Metanephros (tissue), 2 donors: ENCODE measurements around the gene SUPT7L. TPM values are rescaled to one million over a fixed set of nuclear protein-coding genes. Genes with fewer than 3 reads are reported as not detected.

Experiments used
- small RNA-seq: library from RNA; depleted of rRNA; stranded (forward); fragments of <200 nt; gene quantifications from one replicate; pipeline ENCODE3, GENCODE V24; 2014; ENCODE audit warnings: low replicate concordance
- total RNA-seq: library from RNA; depleted of rRNA; stranded (reverse); fragments of >200 nt; gene quantifications from one replicate; pipeline ENCODE4 v1.2.3, GENCODE V29; 2014

The SUPT7L gene
- total RNA-seq = 41.2 TPM

GRCh38 chr2:27663285-27664153 is at the start of gene SUPT7L, which contains the start of gene SLC4A1AP:
Gene SUPT7L, minus strand, starts transcription at chr2:27663614. Its CDS starts 1,422 bp downstream, at chr2:27662192.
Gene SLC4A1AP, plus strand, starts transcription at chr2:27663889. Its CDS starts 26 bp downstream, at chr2:27663915.

GRCh38 chr2:27628767-27629709 is 34.4 kb downstream of the SUPT7L start, which contains the start of the genes CCDC121 and GPN1:
Gene CCDC121, minus strand, starts transcription at chr2:27629012. Its CDS starts 1,213 bp downstream, at chr2:27627799.
Gene GPN1, plus strand, starts transcription at chr2:27629050. Its CDS starts 9 bp downstream, at chr2:27629059.

Small RNA genes within 50 kb of the gene (small RNA-seq; reads per million reads assigned to genes)
- not detected for gene RF00340

Other genes with a start within 250 kb of the SUPT7L start
- 82.8 TPM for gene NRBP1, start 235.0 kb downstream of the SUPT7L start, total RNA-seq
- gene KRTCAP3, start 221.2 kb downstream of the SUPT7L start, total RNA-seq = 1.1 TPM
- gene IFT172, start 173.9 kb downstream of the SUPT7L start, total RNA-seq = 51.2 TPM
- gene FNDC4, start 168.4 kb downstream of the SUPT7L start, total RNA-seq = 6.8 TPM
- 0.12 TPM for gene GCKR, start 166.8 kb downstream of the SUPT7L start, total RNA-seq
- gene ZNF512, start 80.6 kb downstream of the SUPT7L start, total RNA-seq = 44.4 TPM
- gene CCDC121, start 34.6 kb downstream of the SUPT7L start, total RNA-seq = 6.2 TPM
- gene GPN1, start 34.6 kb downstream of the SUPT7L start, total RNA-seq = 34.9 TPM
- gene SLC4A1AP, start 275 bp upstream of the SUPT7L start, total RNA-seq = 21.4 TPM
- gene MRPL33, start 108.1 kb upstream of the SUPT7L start, total RNA-seq = 147 TPM
- 6.1 TPM for gene RBKS, start 226.8 kb upstream of the SUPT7L start, total RNA-seq
- 37.3 TPM for gene BABAM2, start 227.1 kb upstream of the SUPT7L start, total RNA-seq